GM18870 (cell line): Measurements from ENCODE around the gene TEAD1.

Source experiments
- ATAC-seq: cut with Tn5 transposase; IDR thresholded peaks from one replicate; pipeline ENCODE4 v1.9.1; 2021; ENCODE audit warnings: moderate library complexity; ENCODE audit not compliant: unreplicated experiment

Gene TEAD1

GRCh38 chr11:12882670-12883069 lies 208.4 kb downstream of the TEAD1 start:
- no peak for ATAC-seq

GRCh38 chr11:12884751-12885318 lies 210.6 kb downstream of the TEAD1 start:
- no peak for ATAC-seq

- ATAC-seq, result no peak
Observed at GRCh38 chr11:12885717-12886239, 211.6 kb downstream of the TEAD1 start.

GRCh38 chr11:12886508-12886907 lies 212.3 kb downstream of the TEAD1 start:
- ATAC-seq, result no peak

GRCh38 chr11:12888525-12889158 lies 214.4 kb downstream of the TEAD1 start:
- ATAC-seq, result peak; percentile 55

GRCh38 chr11:12889243-12889642 lies 215.0 kb downstream of the TEAD1 start:
- ATAC-seq, result no peak

- ATAC-seq, result no peak
Observed at GRCh38 chr11:12890476-12890875, 216.3 kb downstream of the TEAD1 start.

- no peak for ATAC-seq
Observed at GRCh38 chr11:12893787-12894672, 219.8 kb downstream of the TEAD1 start.

- ATAC-seq, result no peak
Observed at GRCh38 chr11:12897390-12897789, 223.2 kb downstream of the TEAD1 start.

GRCh38 chr11:12897867-12898266 lies 223.6 kb downstream of the TEAD1 start:
- no peak for ATAC-seq

- no peak for ATAC-seq
Observed at GRCh38 chr11:12900496-12900895, 226.3 kb downstream of the TEAD1 start.

- no peak for ATAC-seq
Observed at GRCh38 chr11:12901272-12901671, 227.1 kb downstream of the TEAD1 start.

- no peak for ATAC-seq
Observed at GRCh38 chr11:12901874-12902481, 227.8 kb downstream of the TEAD1 start.

- ATAC-seq, result no peak
Observed at GRCh38 chr11:12902791-12903486, 228.7 kb downstream of the TEAD1 start.

GRCh38 chr11:12905435-12905834 lies 231.2 kb downstream of the TEAD1 start:
- ATAC-seq, result no peak

GRCh38 chr11:12906501-12906900 lies 232.3 kb downstream of the TEAD1 start:
- no peak for ATAC-seq

- ATAC-seq, result no peak
Observed at GRCh38 chr11:12909879-12910278, 235.7 kb downstream of the TEAD1 start.

- no peak for ATAC-seq
Observed at GRCh38 chr11:12914400-12914912, 240.2 kb downstream of the TEAD1 start.

GRCh38 chr11:12915093-12915492 lies 240.9 kb downstream of the TEAD1 start:
- ATAC-seq, result no peak

- ATAC-seq, result no peak
Observed at GRCh38 chr11:12917822-12918221, 243.6 kb downstream of the TEAD1 start.
